K562 (cell line): ENCODE results near the gene NR1D2. TPM values are rescaled to one million over a fixed set of nuclear protein-coding genes. Genes with fewer than 3 reads are reported as not detected.

Source experiments
- BCOR ChIP-seq: fragments of 450-650 bp; IDR thresholded peaks from 2 replicates; pipeline ENCODE4 v1.6.1; 2016
- CSDE1 ChIP-seq, 2 experiments: fragments of 450-650 bp; IDR thresholded peaks; 2 replicates each; pipeline ENCODE4 v1.6.1; 2016; ENCODE audit warnings: mild to moderate bottlenecking in 1 of 2
- DIDO1 ChIP-seq: fragments of 450-650 bp; IDR thresholded peaks from 2 replicates; pipeline ENCODE4 v1.6.1; 2016; ENCODE audit warnings: low read depth, missing biosample characterization, missing genetic modification characterization
- HMG20B ChIP-seq: fragments of 250-450 bp; sonication (Bioruptor Pico); IDR thresholded peaks from 2 replicates; pipeline ENCODE4 v1.5.0; 2021; ENCODE audit warnings: mild to moderate bottlenecking
- HMGN3 ChIP-seq: IDR thresholded peaks from 2 replicates; pipeline ENCODE4 v1.6.1; 2011; ENCODE audit warnings: borderline replicate concordance, low read depth, mild to moderate bottlenecking, mixed read lengths, low read length; ENCODE audit not compliant: insufficient read length; ENCODE audit errors: extremely low read depth
- MIER1 ChIP-seq: fragments of 450-650 bp; IDR thresholded peaks from 2 replicates; pipeline ENCODE4 v1.6.1; 2016; ENCODE audit warnings: antibody characterized with exemption, mild to moderate bottlenecking, low read depth
- NFRKB ChIP-seq: fragments of 450-650 bp; IDR thresholded peaks from 2 replicates; pipeline ENCODE4 v1.6.1; 2016; ENCODE audit warnings: low read depth
- TSC22D4 ChIP-seq: fragments of 450-650 bp; IDR thresholded peaks from 2 replicates; pipeline ENCODE4 v1.6.1; 2016; ENCODE audit warnings: missing genetic modification characterization, missing biosample characterization, control low read depth
- ZNF384 ChIP-seq: IDR thresholded peaks from 2 replicates; pipeline ENCODE4 v1.6.1; 2012; ENCODE audit warnings: low read depth, low read length, improper control_type of control experiment
- ZNF41 ChIP-seq: fragments of 250-450 bp; sonication (Bioruptor Pico); conservative IDR thresholded peaks from 2 replicates; pipeline ENCODE4 v1.4.0; 2020; ENCODE audit warnings: mild to moderate bottlenecking
- ZNF644 ChIP-seq: fragments of 200-800 bp; sonication (Bioruptor generic); IDR thresholded peaks from 2 replicates; pipeline ENCODE4 v1.6.1; 2016; ENCODE audit warnings: low read depth, missing genetic modification characterization, missing compliant biosample characterization
- ZNF75A ChIP-seq: fragments of 450-650 bp; formaldehyde crosslinking; IDR thresholded peaks from 2 replicates; pipeline ENCODE4 v1.4.0; 2020; ENCODE audit warnings: mild to moderate bottlenecking
- polyA plus RNA-seq, 8 experiments: library from polyadenylated mRNA; depleted of rRNA in 4 of 8; stranded (reverse) in 5 of 8; unstranded in 3 of 8; fragments of >200 nt; fragmentation: Nextera tagmentation in 2 of 8; fragmentation: Illumina TruSeq in 1 of 8; extraction: Ambion mirVana in 2 of 8; extraction: Trizol in 1 of 8; gene quantifications; 2 replicates each; pipeline versions ENCODE4 v1.2.1 to v1.2.3, GENCODE V29; 2011 to 2014; ENCODE audit warnings: inconsistent platforms in 1 of 8, missing spikeins in 1 of 8
- total RNA-seq, 7 experiments: library from RNA; depleted of rRNA in 6 of 7; stranded (reverse); fragments of >200 nt in 6 of 7; fragmentation: Illumina TruSeq in 2 of 7; extraction: Trizol in 2 of 7; gene quantifications; 2 replicates each; pipeline versions ENCODE4 v1.2.1 to v1.2.3, GENCODE V29; 2011 to 2021; ENCODE audit warnings: low replicate concordance in 1 of 7
- TF ChIP-seq, protein P1 (sequence below): fragments of 250-450 bp; sonication (Bioruptor Pico); IDR thresholded peaks from 2 replicates; pipeline ENCODE4 v1.8.0; 2022; ENCODE audit warnings: inconsistent platforms, mild to moderate bottlenecking, moderate library complexity, borderline replicate concordance
- TF ChIP-seq, protein P2 (sequence below): fragments of 250-450 bp; sonication (Bioruptor Pico); IDR thresholded peaks from 2 replicates; pipeline ENCODE4 v1.4.0; 2020
- TF ChIP-seq, protein P3 (sequence below): sonication (generic); formaldehyde crosslinking; IDR thresholded peaks from 2 replicates; pipeline ENCODE4 v1.8.1; 2023; ENCODE audit warnings: mild to moderate bottlenecking, missing genetic modification reagents
- TF ChIP-seq, protein P4 (sequence below): IDR thresholded peaks from 2 replicates; pipeline ENCODE4 v1.6.1; 2014; ENCODE audit warnings: antibody characterized with exemption
- TF ChIP-seq, protein P5 (sequence below): fragments of 250-450 bp; sonication (Bioruptor Pico); IDR thresholded peaks from 2 replicates; pipeline ENCODE4 v1.4.0; 2020; ENCODE audit warnings: mild to moderate bottlenecking
- TF ChIP-seq, protein P6 (sequence below): fragments of 450-650 bp; formaldehyde crosslinking; IDR thresholded peaks from 2 replicates; pipeline ENCODE4 v1.4.0; 2020; ENCODE audit warnings: mild to moderate bottlenecking, moderate library complexity

The NR1D2 gene
- total and polyA plus RNA-seq, 9 of the 15 experiments (the other 6 are each of a cell fraction or from before 2014, with no cell fraction given) = 1.2 to 5.5 (median 2.9) TPM

DNA sequence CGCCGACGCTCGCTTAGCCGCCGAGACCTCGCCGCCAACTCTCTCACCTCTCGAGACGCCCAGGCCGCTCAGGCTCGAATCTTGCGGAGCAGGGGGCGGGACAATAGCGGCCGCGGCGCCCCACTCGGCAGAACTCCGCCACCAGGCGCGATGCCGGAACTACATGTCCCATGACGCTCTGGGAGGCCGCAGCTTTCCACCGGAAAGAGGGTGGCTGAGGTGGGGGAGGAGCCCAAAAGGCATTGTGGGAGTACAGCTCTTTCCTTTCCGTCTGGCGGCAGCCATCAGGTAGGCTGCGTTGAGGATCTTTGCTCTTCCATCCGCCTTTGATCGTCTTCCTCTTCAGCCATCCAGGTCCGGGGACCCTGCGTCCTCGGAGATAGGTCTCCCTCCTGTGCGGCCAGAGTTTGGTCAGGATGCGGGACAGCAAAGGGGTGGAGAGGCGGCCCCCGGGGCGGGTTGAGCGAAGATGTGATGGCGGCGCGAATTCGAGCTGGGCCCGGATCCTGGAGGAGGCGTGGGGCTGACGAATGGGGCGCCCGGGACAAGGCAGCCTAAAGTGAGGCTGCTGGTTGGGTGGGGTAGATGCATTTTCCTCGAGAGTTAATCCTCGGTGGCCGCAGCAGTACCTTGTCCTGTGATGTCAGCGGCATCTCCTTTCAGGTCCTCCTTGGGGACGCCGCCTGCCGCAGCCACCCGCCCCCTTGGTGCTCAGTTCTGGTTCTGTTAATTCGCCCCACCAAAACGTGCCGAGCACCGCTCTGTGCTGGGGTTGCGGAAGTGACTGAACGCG, 28.0 kb upstream of the NR1D2 start, which contains the start of the genes NKIRAS1 and RPL15 (continued):
- TF ChIP-seq, protein P1, sequence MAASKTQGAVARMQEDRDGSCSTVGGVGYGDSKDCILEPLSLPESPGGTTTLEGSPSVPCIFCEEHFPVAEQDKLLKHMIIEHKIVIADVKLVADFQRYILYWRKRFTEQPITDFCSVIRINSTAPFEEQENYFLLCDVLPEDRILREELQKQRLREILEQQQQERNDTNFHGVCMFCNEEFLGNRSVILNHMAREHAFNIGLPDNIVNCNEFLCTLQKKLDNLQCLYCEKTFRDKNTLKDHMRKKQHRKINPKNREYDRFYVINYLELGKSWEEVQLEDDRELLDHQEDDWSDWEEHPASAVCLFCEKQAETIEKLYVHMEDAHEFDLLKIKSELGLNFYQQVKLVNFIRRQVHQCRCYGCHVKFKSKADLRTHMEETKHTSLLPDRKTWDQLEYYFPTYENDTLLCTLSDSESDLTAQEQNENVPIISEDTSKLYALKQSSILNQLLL (CRISPR knock-in tag) = peak; percentile 55; the same call in 1 of the 2 replicates
- TF ChIP-seq ZNF75A (CRISPR knock-in tag) (no peak), NFRKB (peak; percentile 99), ZNF41 (CRISPR knock-in tag) (0 out of 2 replicates have a peak, but pooled peaks have one; percentile 29), ZNF384 (0 out of 2 replicates have a peak, but pooled peaks have one; percentile 5), MIER1 (peak; percentile 73), HMGN3 (peak; percentile 92), TSC22D4 (tag) (no peak), BCOR (no peak; the same call in none of the 2 replicates), HMG20B (CRISPR knock-in tag) (no peak), CSDE1 (IDR thresholded peaks at IDR 0.05) (peak in 1 of 2 experiments; percentile 81; a peak in 1 of 4 replicates), ZNF644 (tag) (0 out of 2 replicates have a peak, but pooled peaks have one; percentile 53), DIDO1 (tag) (no peak; the same call in 1 of the 2 replicates)
- TF ChIP-seq, protein P2, sequence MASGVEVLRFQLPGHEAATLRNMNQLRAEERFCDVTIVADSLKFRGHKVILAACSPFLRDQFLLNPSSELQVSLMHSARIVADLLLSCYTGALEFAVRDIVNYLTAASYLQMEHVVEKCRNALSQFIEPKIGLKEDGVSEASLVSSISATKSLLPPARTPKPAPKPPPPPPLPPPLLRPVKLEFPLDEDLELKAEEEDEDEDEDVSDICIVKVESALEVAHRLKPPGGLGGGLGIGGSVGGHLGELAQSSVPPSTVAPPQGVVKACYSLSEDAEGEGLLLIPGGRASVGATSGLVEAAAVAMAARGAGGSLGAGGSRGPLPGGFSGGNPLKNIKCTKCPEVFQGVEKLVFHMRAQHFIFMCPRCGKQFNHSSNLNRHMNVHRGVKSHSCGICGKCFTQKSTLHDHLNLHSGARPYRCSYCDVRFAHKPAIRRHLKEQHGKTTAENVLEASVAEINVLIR (CRISPR knock-in tag) = peak; percentile 50; the same call in 1 of the 2 replicates
- TF ChIP-seq, protein P3, sequence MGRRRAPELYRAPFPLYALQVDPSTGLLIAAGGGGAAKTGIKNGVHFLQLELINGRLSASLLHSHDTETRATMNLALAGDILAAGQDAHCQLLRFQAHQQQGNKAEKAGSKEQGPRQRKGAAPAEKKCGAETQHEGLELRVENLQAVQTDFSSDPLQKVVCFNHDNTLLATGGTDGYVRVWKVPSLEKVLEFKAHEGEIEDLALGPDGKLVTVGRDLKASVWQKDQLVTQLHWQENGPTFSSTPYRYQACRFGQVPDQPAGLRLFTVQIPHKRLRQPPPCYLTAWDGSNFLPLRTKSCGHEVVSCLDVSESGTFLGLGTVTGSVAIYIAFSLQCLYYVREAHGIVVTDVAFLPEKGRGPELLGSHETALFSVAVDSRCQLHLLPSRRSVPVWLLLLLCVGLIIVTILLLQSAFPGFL (CRISPR knock-in tag) = no peak
- TF ChIP-seq, protein P4, sequence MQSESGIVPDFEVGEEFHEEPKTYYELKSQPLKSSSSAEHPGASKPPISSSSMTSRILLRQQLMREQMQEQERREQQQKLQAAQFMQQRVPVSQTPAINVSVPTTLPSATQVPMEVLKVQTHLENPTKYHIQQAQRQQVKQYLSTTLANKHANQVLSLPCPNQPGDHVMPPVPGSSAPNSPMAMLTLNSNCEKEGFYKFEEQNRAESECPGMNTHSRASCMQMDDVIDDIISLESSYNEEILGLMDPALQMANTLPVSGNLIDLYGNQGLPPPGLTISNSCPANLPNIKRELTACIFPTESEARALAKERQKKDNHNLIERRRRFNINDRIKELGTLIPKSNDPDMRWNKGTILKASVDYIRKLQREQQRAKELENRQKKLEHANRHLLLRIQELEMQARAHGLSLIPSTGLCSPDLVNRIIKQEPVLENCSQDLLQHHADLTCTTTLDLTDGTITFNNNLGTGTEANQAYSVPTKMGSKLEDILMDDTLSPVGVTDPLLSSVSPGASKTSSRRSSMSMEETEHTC = no peak; the same call in 1 of the 2 replicates
- TF ChIP-seq, protein P5, sequence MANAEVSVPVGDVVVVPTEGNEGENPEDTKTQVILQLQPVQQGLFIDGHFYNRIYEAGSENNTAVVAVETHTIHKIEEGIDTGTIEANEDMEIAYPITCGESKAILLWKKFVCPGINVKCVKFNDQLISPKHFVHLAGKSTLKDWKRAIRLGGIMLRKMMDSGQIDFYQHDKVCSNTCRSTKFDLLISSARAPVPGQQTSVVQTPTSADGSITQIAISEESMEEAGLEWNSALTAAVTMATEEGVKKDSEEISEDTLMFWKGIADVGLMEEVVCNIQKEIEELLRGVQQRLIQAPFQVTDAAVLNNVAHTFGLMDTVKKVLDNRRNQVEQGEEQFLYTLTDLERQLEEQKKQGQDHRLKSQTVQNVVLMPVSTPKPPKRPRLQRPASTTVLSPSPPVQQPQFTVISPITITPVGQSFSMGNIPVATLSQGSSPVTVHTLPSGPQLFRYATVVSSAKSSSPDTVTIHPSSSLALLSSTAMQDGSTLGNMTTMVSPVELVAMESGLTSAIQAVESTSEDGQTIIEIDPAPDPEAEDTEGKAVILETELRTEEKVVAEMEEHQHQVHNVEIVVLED (CRISPR knock-in tag) = peak; percentile 68
- TF ChIP-seq, protein P6, sequence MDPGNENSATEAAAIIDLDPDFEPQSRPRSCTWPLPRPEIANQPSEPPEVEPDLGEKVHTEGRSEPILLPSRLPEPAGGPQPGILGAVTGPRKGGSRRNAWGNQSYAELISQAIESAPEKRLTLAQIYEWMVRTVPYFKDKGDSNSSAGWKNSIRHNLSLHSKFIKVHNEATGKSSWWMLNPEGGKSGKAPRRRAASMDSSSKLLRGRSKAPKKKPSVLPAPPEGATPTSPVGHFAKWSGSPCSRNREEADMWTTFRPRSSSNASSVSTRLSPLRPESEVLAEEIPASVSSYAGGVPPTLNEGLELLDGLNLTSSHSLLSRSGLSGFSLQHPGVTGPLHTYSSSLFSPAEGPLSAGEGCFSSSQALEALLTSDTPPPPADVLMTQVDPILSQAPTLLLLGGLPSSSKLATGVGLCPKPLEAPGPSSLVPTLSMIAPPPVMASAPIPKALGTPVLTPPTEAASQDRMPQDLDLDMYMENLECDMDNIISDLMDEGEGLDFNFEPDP (CRISPR knock-in tag) = peak; percentile 75; the same call in 1 of the 2 replicates
